ENCODE measurements around the gene CNTNAP4.

The CNTNAP4 gene

GRCh38 chr16:76396977-76397376 lies 119.8 kb downstream of the CNTNAP4 start:
- no peak for DNase-seq (ENCODE audit: low read depth)

GRCh38 chr16:76409706-76410105 lies 132.5 kb downstream of the CNTNAP4 start:
- no peak for DNase-seq (ENCODE audit: low read depth)

- no peak for DNase-seq (ENCODE audit: low read depth)
These were observed 144.4 kb downstream of the CNTNAP4 start for GRCh38 chr16:76421571-76421970.

- DNase-seq (ENCODE audit: low read depth): no peak
These were observed 151.7 kb downstream of the CNTNAP4 start for GRCh38 chr16:76428858-76429257.

GRCh38 chr16:76441391-76441790 lies 164.2 kb downstream of the CNTNAP4 start:
- DNase-seq (ENCODE audit: low read depth): no peak

GRCh38 chr16:76441876-76442275 lies 164.7 kb downstream of the CNTNAP4 start:
- no peak for DNase-seq (ENCODE audit: low read depth)

GRCh38 chr16:76443973-76444372 lies 166.8 kb downstream of the CNTNAP4 start:
- DNase-seq (ENCODE audit: low read depth): no peak

GRCh38 chr16:76444832-76445231 lies 167.6 kb downstream of the CNTNAP4 start:
- no peak for DNase-seq (ENCODE audit: low read depth)

- no peak for DNase-seq (ENCODE audit: low read depth)
These were observed 168.6 kb downstream of the CNTNAP4 start for GRCh38 chr16:76445815-76446214.

GRCh38 chr16:76446251-76446650 lies 169.1 kb downstream of the CNTNAP4 start:
- DNase-seq (ENCODE audit: low read depth): no peak

- no peak for DNase-seq (ENCODE audit: low read depth)
These were observed 173.7 kb downstream of the CNTNAP4 start for GRCh38 chr16:76450890-76451289.

- DNase-seq (ENCODE audit: low read depth): no peak
These were observed 178.1 kb downstream of the CNTNAP4 start for GRCh38 chr16:76455257-76455656.

- DNase-seq (ENCODE audit: low read depth): no peak
These were observed 178.8 kb downstream of the CNTNAP4 start for GRCh38 chr16:76456016-76456415.

- DNase-seq (ENCODE audit: low read depth): no peak
These were observed 181.9 kb downstream of the CNTNAP4 start for GRCh38 chr16:76459111-76459510.

GRCh38 chr16:76461836-76462235 lies 184.6 kb downstream of the CNTNAP4 start:
- DNase-seq (ENCODE audit: low read depth): no peak

- no peak for DNase-seq (ENCODE audit: low read depth)
These were observed 187.9 kb downstream of the CNTNAP4 start for GRCh38 chr16:76464955-76465620.

GRCh38 chr16:76466871-76467270 lies 189.7 kb downstream of the CNTNAP4 start:
- DNase-seq (ENCODE audit: low read depth): no peak

- no peak for DNase-seq (ENCODE audit: low read depth)
These were observed 196.8 kb downstream of the CNTNAP4 start for GRCh38 chr16:76474048-76474447.

- DNase-seq (ENCODE audit: low read depth): no peak
These were observed 200.9 kb downstream of the CNTNAP4 start for GRCh38 chr16:76478105-76478504.

- no peak for DNase-seq (ENCODE audit: low read depth)
These were observed 206.2 kb downstream of the CNTNAP4 start for GRCh38 chr16:76483307-76483909.

- DNase-seq (ENCODE audit: low read depth): no peak
These were observed 206.8 kb downstream of the CNTNAP4 start for GRCh38 chr16:76484020-76484419.

GRCh38 chr16:76486740-76487139 lies 209.5 kb downstream of the CNTNAP4 start:
- no peak for DNase-seq (ENCODE audit: low read depth)

- DNase-seq (ENCODE audit: low read depth): no peak
These were observed 210.3 kb downstream of the CNTNAP4 start for GRCh38 chr16:76487411-76488064.

- DNase-seq (ENCODE audit: low read depth): no peak
These were observed 210.8 kb downstream of the CNTNAP4 start for GRCh38 chr16:76488065-76488417.
